Thymus (tissue), 11 donors: ENCODE results near the gene CMIP. TPM values are rescaled to one million over a fixed set of nuclear protein-coding genes. Genes with fewer than 3 reads are reported as not detected.
A peak's percentile ranks its signal among the peaks of the same experiment; 100 is the strongest.
"Not testable (repeated sequence)": the region's sequence is repeated elsewhere in the genome, so short reads cannot be mapped to it uniquely, and the experiment has no call there.

Experiments
- DNase-seq, 9 donors: peaks; one replicate each; pipeline ENCODE4 v3.0.0-alpha.2; 2013; ENCODE audit warnings: low spot score in 9 of 9, low read depth in 6 of 9, missing footprints in 1 of 9
- H3K27ac ChIP-seq, 2 donors: one replicate each; pipeline ENCODE4 v1.5.1; 2013; ENCODE audit warnings: control low read depth in 1 of 2, low read depth in 1 of 2, low read length in 1 of 2, mild to moderate bottlenecking in 1 of 2, moderate library complexity in 1 of 2
- H3K27me3 ChIP-seq, 2 donors: one replicate each; pipeline ENCODE4 v1.5.1; 2013; ENCODE audit warnings: low read length in 1 of 2; ENCODE audit not compliant: control insufficient read depth in 2 of 2, insufficient read depth in 1 of 2
- H3K36me3 ChIP-seq, 2 donors: one replicate each; pipeline ENCODE4 v1.5.1; 2013; ENCODE audit warnings: low read length in 1 of 2, mild to moderate bottlenecking in 1 of 2, moderate library complexity in 1 of 2; ENCODE audit not compliant: control insufficient read depth in 2 of 2, insufficient read depth in 2 of 2
- H3K4me1 ChIP-seq, 2 donors: one replicate each; pipeline ENCODE4 v1.5.1; 2013; ENCODE audit warnings: low read length in 2 of 2; ENCODE audit not compliant: control insufficient read depth in 2 of 2, insufficient read depth in 2 of 2
- H3K4me3 ChIP-seq, 2 donors: one replicate each; pipeline ENCODE4 v1.5.1; 2013; ENCODE audit warnings: low read length in 2 of 2, control low read depth in 1 of 2, mild to moderate bottlenecking in 1 of 2
- H3K9me3 ChIP-seq, 2 donors: one replicate each; pipeline ENCODE4 v1.5.1; 2013; ENCODE audit warnings: low read length in 1 of 2, mild to moderate bottlenecking in 1 of 2; ENCODE audit not compliant: control insufficient read depth in 2 of 2, insufficient read depth in 1 of 2
- WGBS: extraction: QIAGEN DNeasy Blood & Tissue Kit; methylation state at CpG from one replicate; pipeline ENCODE4 v1.1.7; 2013; 5-methylcytosine and 5-hydroxymethylcytosine counted together
- polyA plus RNA-seq: library from polyadenylated mRNA; stranded (reverse); fragments of 200-250 nt; gene quantifications from one replicate; pipeline ENCODE4 v1.2.3, GENCODE V29; 2013
- total RNA-seq: library from RNA; stranded (reverse); fragments of 120-200 nt; gene quantifications from one replicate; pipeline ENCODE4 v1.2.4, GENCODE V29; 2013
- donor health status: healthy.

Gene CMIP
- total and polyA plus RNA-seq, 2 donors = 5.2 to 19.4 TPM

- H3K36me3 ChIP-seq = peaks cover 28 to 38% of the 10 kb centered on the region in 2 donors
- 87% methylated on average over 5 of the region's 5 CpGs for WGBS
- H3K27me3 ChIP-seq = not testable (repeated sequence)
Observed at GRCh38 chr16:81688839-81689238, 244.2 kb downstream of the CMIP start.

GRCh38 chr16:81692021-81692420, 247.4 kb downstream of the CMIP start:
- H3K9me3 ChIP-seq = no peaks in the 10 kb centered on the region
- H3K27ac ChIP-seq = no peak overlapping the region
- no peaks in the 10 kb centered on the region for H3K27me3 ChIP-seq
- no peak overlapping the region for H3K4me3 ChIP-seq
- DNase-seq = no peak
- 98% methylated on average over 16 of the region's 16 CpGs for WGBS
- peaks cover 43 to 45% of the 10 kb centered on the region in 2 donors for H3K36me3 ChIP-seq
- peaks cover 10 to 23% of the 10 kb centered on the region in 2 donors for H3K4me1 ChIP-seq

More at GRCh38 chr16:81688839-81689238, 244.2 kb downstream of the CMIP start:
- peaks cover 10 to 14% of the 10 kb centered on the region in 2 donors for H3K4me1 ChIP-seq
- DNase-seq, H3K4me3 ChIP-seq, H3K27ac ChIP-seq, H3K9me3 ChIP-seq: not testable (repeated sequence)

- peaks cover 45 to 48% of the 10 kb centered on the region in 2 donors for H3K36me3 ChIP-seq
- no peak overlapping the region for H3K27ac ChIP-seq
- DNase-seq = no peak
- no peaks in the 10 kb centered on the region for H3K9me3 ChIP-seq
- 98% methylated on average over 15 of the region's 15 CpGs for WGBS
- no peak overlapping the region for H3K4me3 ChIP-seq
- peaks cover 9 to 21% of the 10 kb centered on the region in 2 donors for H3K4me1 ChIP-seq
- no peaks in the 10 kb centered on the region for H3K27me3 ChIP-seq
Observed at GRCh38 chr16:81692571-81692970, 248.0 kb downstream of the CMIP start.

GRCh38 chr16:81693041-81693743, 248.6 kb downstream of the CMIP start:
- no peaks in the 10 kb centered on the region for H3K27me3 ChIP-seq
- H3K9me3 ChIP-seq = no peaks in the 10 kb centered on the region
- DNase-seq = no peak
- H3K4me3 ChIP-seq = no peak overlapping the region
- WGBS = 97% methylated on average over 28 of the region's 28 CpGs
- H3K36me3 ChIP-seq = peaks cover 51 to 54% of the 10 kb centered on the region in 2 donors
- no peak overlapping the region for H3K27ac ChIP-seq
- peaks cover 3 to 17% of the 10 kb centered on the region in 2 donors for H3K4me1 ChIP-seq

- Histone ChIP-seq H3K36me3 (peaks cover 55 to 56% of the 10 kb centered on the region in 2 donors), H3K27me3 (no peaks in the 10 kb centered on the region), H3K4me1 (peaks cover 0 to 16% of the 10 kb centered on the region in 2 donors), H3K27ac (no peak overlapping the region), H3K9me3 (no peaks in the 10 kb centered on the region), H3K4me3 (no peak overlapping the region)
- WGBS = 98% methylated on average over 9 of the region's 9 CpGs
- no peak for DNase-seq
Observed at GRCh38 chr16:81693744-81694303, 249.2 kb downstream of the CMIP start.

GRCh38 chr16:81694494-81695280, 250.1 kb downstream of the CMIP start:
- 96% methylated on average over 14 of the region's 14 CpGs for WGBS

GRCh38 chr16:81695321-81696165, 250.9 kb downstream of the CMIP start:
- Histone ChIP-seq H3K4me1 (peaks cover 0 to 18% of the 10 kb centered on the region in 2 donors), H3K9me3 (no peaks in the 10 kb centered on the region), H3K27ac (peak overlapping the region in 1 of 2 donors; percentile 58), H3K36me3 (peaks cover 61 to 66% of the 10 kb centered on the region in 2 donors), H3K27me3 (no peaks in the 10 kb centered on the region), H3K4me3 (no peak overlapping the region)
- 81% methylated on average over 10 of the region's 10 CpGs for WGBS
- DNase-seq = no peak

More at GRCh38 chr16:81694494-81695280, 250.1 kb downstream of the CMIP start:
- Histone ChIP-seq H3K4me3 (no peak overlapping the region), H3K9me3 (no peaks in the 10 kb centered on the region), H3K27ac (peak overlapping the region in 1 of 2 donors; percentile 43), H3K36me3 (peaks cover 60 to 61% of the 10 kb centered on the region in 2 donors), H3K27me3 (no peaks in the 10 kb centered on the region), H3K4me1 (peaks cover 0 to 18% of the 10 kb centered on the region in 2 donors)
- DNase-seq = no peak

- Histone ChIP-seq H3K36me3 (peaks cover 59 to 74% of the 10 kb centered on the region in 2 donors), H3K4me3 (no peak overlapping the region), H3K4me1 (peaks cover 0 to 18% of the 10 kb centered on the region in 2 donors), H3K27ac (peak overlapping the region in 1 of 2 donors; percentile 58), H3K27me3 (no peaks in the 10 kb centered on the region), H3K9me3 (no peaks in the 10 kb centered on the region)
- DNase-seq = no peak
- 94% methylated on average over 22 of the region's 22 CpGs for WGBS
Observed at GRCh38 chr16:81696166-81696960, 251.8 kb downstream of the CMIP start.
